Measurements from ENCODE around the gene KCNAB1.

GRCh38 chr3:156413293-156413892, 293.0 kb downstream of the KCNAB1 start:
- TF ChIP-seq, protein P1, sequence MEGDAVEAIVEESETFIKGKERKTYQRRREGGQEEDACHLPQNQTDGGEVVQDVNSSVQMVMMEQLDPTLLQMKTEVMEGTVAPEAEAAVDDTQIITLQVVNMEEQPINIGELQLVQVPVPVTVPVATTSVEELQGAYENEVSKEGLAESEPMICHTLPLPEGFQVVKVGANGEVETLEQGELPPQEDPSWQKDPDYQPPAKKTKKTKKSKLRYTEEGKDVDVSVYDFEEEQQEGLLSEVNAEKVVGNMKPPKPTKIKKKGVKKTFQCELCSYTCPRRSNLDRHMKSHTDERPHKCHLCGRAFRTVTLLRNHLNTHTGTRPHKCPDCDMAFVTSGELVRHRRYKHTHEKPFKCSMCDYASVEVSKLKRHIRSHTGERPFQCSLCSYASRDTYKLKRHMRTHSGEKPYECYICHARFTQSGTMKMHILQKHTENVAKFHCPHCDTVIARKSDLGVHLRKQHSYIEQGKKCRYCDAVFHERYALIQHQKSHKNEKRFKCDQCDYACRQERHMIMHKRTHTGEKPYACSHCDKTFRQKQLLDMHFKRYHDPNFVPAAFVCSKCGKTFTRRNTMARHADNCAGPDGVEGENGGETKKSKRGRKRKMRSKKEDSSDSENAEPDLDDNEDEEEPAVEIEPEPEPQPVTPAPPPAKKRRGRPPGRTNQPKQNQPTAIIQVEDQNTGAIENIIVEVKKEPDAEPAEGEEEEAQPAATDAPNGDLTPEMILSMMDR (IDR thresholded peaks at IDR 0.05; ENCODE audit: low read depth, low read length, missing input control) = no peak
- TF ChIP-seq ATF3 (IDR thresholded peaks at IDR 0.05) (no peak), YY1 (IDR thresholded peaks at IDR 0.05) (no peak)
- TF ChIP-seq, protein P2, sequence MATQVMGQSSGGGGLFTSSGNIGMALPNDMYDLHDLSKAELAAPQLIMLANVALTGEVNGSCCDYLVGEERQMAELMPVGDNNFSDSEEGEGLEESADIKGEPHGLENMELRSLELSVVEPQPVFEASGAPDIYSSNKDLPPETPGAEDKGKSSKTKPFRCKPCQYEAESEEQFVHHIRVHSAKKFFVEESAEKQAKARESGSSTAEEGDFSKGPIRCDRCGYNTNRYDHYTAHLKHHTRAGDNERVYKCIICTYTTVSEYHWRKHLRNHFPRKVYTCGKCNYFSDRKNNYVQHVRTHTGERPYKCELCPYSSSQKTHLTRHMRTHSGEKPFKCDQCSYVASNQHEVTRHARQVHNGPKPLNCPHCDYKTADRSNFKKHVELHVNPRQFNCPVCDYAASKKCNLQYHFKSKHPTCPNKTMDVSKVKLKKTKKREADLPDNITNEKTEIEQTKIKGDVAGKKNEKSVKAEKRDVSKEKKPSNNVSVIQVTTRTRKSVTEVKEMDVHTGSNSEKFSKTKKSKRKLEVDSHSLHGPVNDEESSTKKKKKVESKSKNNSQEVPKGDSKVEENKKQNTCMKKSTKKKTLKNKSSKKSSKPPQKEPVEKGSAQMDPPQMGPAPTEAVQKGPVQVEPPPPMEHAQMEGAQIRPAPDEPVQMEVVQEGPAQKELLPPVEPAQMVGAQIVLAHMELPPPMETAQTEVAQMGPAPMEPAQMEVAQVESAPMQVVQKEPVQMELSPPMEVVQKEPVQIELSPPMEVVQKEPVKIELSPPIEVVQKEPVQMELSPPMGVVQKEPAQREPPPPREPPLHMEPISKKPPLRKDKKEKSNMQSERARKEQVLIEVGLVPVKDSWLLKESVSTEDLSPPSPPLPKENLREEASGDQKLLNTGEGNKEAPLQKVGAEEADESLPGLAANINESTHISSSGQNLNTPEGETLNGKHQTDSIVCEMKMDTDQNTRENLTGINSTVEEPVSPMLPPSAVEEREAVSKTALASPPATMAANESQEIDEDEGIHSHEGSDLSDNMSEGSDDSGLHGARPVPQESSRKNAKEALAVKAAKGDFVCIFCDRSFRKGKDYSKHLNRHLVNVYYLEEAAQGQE (IDR thresholded peaks at IDR 0.05) = no peak

All from liver (tissue), 3 donors.